ENCODE results near the gene APOM.

The APOM gene

GRCh38 chr6:31660381-31661261 is 4.9 kb downstream of the APOM start, which contains the start of gene C6orf47:
C6orf47 (minus strand) TSS chr6:31660778; CDS start chr6:31659947, 831 bp downstream.
- TF ChIP-seq, protein P1, sequence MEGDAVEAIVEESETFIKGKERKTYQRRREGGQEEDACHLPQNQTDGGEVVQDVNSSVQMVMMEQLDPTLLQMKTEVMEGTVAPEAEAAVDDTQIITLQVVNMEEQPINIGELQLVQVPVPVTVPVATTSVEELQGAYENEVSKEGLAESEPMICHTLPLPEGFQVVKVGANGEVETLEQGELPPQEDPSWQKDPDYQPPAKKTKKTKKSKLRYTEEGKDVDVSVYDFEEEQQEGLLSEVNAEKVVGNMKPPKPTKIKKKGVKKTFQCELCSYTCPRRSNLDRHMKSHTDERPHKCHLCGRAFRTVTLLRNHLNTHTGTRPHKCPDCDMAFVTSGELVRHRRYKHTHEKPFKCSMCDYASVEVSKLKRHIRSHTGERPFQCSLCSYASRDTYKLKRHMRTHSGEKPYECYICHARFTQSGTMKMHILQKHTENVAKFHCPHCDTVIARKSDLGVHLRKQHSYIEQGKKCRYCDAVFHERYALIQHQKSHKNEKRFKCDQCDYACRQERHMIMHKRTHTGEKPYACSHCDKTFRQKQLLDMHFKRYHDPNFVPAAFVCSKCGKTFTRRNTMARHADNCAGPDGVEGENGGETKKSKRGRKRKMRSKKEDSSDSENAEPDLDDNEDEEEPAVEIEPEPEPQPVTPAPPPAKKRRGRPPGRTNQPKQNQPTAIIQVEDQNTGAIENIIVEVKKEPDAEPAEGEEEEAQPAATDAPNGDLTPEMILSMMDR (IDR thresholded peaks at IDR 0.05; ENCODE audit: low read depth, low read length, missing control alignments), result no peak
- peak; percentile 27 for DNase-seq (ENCODE audit: low read depth)
- peak within 1 kb of the TSS; percentile 87 for H3K4me3 ChIP-seq (ENCODE audit: low read depth, low read length)
- in situ Hi-C loops (cut with HindIII; ENCODE audit: low sequenced_read_pairs), result no loop called here

DNA sequence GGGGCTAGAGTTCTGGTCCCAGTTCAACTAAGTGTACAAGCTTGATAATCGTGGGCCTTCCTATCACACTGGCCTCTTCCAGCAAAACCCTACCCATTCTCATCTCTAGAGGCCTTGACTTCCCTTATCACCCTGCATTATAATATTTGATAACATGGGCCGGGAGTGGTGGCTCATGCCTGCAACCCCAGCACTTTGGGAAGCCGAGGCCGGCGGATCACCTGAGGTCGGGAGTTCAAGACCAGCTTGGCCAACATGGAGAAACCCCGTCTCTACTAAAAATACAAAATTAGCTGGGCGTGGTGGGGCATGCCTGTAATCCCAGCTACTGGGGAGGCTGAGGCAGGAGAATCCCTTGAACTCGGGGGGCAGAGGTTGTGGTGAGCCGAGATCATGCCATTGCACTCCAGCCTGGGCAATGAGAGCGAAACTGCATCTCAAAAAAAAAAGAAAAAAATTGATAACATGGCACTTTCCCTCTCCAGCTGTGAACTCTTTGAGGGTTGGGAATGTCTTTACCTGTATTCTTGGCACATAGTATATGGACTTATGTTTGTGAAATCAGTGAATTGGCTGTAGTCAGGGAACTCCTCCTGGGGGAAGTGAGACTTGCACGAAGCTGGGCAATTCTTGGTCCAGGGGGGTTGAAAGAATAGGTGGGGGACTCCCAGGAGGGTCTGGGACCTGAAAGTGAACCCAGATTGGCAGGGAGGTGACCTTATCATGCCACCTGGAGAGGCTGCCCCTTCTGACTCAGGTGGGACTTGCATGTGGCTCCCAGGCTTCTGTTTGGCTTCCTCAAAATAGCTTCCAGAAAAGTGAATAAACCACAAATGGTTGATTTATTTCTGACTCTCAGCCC is 5.8 kb downstream of the APOM start:
- TF ChIP-seq, protein P1 (IDR thresholded peaks at IDR 0.05; ENCODE audit: low read depth, low read length, missing control alignments), result no peak
- DNase-seq (ENCODE audit: low read depth), result no peak
- in situ Hi-C loops (cut with HindIII; ENCODE audit: low sequenced_read_pairs), result no loop called here
- H3K4me3 ChIP-seq (ENCODE audit: low read depth, low read length), result peak overlapping the region; percentile 87

- TF ChIP-seq, protein P1 (IDR thresholded peaks at IDR 0.05; ENCODE audit: low read depth, low read length, missing control alignments), result no peak
- DNase-seq (ENCODE audit: low read depth), result no peak
- in situ Hi-C loops (cut with HindIII; ENCODE audit: low sequenced_read_pairs), result no loop called here
- H3K4me3 ChIP-seq (ENCODE audit: low read depth, low read length), result no peak overlapping the region
Measured at GRCh38 chr6:31662124-31662723, 6.5 kb downstream of the APOM start.

DNA sequence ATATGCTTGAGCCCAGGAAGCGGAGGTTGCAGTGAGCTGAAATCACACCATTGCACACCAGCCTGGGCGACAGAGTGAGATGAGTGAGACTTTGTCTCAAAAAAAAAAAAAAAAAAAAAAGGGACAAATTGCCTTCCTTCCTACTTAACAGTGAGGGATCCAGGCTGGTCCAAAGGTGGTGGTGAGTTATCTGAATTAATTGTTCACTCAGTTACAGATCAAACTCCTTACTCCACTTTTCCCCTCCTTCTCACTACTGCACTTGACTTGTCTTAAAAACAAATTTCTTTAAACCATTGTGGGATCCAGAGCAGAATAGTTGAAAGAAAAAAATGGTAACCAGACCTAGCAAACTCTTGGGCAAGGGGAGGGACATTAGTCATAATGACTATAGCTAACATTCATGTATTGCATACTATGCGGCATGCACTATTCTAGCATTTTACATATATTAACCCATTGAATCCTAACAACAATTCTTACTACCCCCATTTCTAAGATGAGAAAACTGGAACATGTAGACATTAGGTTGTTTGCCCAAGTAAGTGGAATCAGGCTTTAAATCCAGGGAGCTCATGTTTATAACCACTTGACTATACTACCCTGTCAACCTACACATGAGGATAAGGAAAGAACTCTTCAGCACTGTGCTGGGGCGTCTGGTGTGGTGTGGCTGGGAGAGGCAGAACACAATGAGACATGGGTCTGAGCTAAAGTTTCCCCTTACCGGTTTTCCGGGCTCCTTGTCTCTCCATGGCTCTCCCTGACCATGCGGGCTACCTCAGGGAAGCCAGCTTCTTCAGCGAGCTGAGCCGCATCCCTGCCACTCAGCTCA is 7.6 kb downstream of the APOM start:
- TF ChIP-seq, protein P1 (IDR thresholded peaks at IDR 0.05; ENCODE audit: low read depth, low read length, missing control alignments), result no peak
- H3K4me3 ChIP-seq (ENCODE audit: low read depth, low read length), result peak overlapping the region; percentile 95
- in situ Hi-C loops (cut with HindIII; ENCODE audit: low sequenced_read_pairs), result no loop called here
- no peak for DNase-seq (ENCODE audit: low read depth)

DNA sequence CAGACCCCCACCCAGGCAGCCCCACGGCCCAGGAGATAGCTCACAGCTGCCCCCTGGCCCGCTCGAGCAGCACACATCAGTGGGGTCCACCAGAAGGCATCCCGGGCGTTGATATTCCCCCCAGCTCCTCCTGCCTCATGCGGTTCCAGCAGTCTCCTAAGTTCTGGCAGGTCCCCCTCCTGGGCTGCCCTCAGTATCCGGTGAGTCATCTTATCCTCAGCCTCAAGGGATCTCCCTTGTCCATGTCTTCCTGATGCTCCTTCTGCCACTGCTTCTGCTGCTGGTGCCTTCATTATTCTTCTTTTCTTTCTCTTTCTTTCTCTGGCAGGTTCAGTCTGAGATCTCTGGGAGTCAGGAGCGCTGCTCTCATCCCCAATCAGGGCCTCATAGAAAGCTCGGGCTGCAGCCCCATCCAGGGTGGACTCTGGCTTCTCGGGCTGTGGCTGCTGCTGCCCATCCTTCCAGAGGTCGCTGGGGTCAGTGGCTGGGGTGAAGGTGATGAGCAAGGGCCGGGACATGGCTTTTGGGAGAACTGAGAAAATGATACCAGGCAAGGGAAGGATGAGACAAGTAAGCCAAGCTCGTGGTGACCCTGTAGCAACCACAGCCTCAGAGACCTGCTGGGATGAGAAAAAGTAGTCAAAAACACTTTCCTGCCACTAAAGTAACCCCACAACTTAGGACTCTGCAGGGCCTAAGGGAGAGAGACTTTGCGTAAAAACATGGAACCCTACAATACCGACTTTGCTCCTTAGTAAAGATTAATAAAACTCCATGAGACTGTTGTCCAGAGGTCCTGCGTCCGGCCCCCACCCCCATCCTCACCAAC is 8.5 kb downstream of the APOM start:
- TF ChIP-seq, protein P1 (IDR thresholded peaks at IDR 0.05; ENCODE audit: low read depth, low read length, missing control alignments), result no peak
- H3K4me3 ChIP-seq (ENCODE audit: low read depth, low read length), result peak overlapping the region; percentile 95
- in situ Hi-C loops (cut with HindIII; ENCODE audit: low sequenced_read_pairs), result no loop called here
- peak; percentile 37 for DNase-seq (ENCODE audit: low read depth)
